Measurements from ENCODE around the gene PRDM11.

The PRDM11 gene

DNA sequence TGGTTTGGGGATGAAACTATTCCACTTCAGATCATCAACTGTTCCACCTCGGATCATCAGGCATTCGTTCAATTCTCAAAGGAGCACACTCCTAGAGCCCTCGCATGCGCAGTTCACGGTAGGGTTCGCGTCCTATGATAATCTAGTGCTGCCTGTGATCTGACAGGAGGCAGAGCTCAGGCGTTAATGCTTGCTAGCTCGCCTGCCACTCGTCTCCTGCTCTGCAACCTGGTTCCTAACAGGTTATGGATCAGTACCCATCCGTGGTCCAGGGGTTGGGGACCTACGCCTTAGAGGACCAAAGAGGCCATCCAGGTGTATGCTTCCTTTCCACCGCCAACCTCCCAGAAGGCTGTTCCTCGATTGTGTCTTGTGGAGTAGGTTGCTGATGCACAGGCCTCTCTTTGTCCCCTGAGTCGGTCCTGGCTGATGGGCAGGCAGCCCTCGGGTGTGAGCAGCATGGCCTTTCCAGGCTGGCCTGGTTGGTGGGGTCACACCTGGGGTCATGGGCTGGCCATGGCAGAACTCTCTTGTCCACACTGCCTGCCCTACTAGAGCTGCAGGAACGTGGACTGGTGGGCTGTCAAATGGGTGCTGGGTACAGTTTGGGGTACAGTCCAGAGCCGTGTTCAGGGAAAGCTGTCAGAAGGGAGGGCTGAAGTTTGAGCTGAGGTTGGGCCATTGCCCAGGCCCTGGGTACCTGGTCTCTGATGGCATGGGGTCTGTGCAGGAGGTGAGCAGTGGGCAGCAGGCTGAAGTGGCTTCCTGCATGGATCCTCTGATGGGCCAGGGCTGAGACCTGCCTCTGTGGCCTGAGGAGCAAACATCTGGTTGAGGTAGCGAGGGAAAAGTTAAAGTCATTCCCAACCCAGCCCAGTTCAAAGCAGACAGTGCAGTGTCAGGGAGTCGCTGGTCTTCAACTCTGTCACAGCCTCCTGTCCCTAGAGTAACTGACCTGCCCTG lies 11.1 kb downstream of the PRDM11 start:
- DNase-seq (ENCODE audit: low read depth in 1 of 2, low spot score in 1 of 2) = no peak

- DNase-seq (ENCODE audit: low read depth in 1 of 2, low spot score in 1 of 2) = no peak
These were observed 11.8 kb downstream of the PRDM11 start for GRCh38 chr11:45158210-45158731.

GRCh38 chr11:45158891-45159605 lies 12.6 kb downstream of the PRDM11 start:
- DNase-seq (ENCODE audit: low read depth in 1 of 2, low spot score in 1 of 2) = no peak

- no peak for DNase-seq (ENCODE audit: low read depth in 1 of 2, low spot score in 1 of 2)
These were observed 13.4 kb downstream of the PRDM11 start for GRCh38 chr11:45159781-45160365.

- no peak for DNase-seq (ENCODE audit: low read depth in 1 of 2, low spot score in 1 of 2)
These were observed 15.0 kb downstream of the PRDM11 start for GRCh38 chr11:45161252-45162063.

GRCh38 chr11:45162064-45162375 lies 15.6 kb downstream of the PRDM11 start:
- no peak for DNase-seq (ENCODE audit: low read depth in 1 of 2, low spot score in 1 of 2)

GRCh38 chr11:45162916-45163879 lies 16.8 kb downstream of the PRDM11 start:
- no peak for DNase-seq (ENCODE audit: low read depth in 1 of 2, low spot score in 1 of 2)

DNA sequence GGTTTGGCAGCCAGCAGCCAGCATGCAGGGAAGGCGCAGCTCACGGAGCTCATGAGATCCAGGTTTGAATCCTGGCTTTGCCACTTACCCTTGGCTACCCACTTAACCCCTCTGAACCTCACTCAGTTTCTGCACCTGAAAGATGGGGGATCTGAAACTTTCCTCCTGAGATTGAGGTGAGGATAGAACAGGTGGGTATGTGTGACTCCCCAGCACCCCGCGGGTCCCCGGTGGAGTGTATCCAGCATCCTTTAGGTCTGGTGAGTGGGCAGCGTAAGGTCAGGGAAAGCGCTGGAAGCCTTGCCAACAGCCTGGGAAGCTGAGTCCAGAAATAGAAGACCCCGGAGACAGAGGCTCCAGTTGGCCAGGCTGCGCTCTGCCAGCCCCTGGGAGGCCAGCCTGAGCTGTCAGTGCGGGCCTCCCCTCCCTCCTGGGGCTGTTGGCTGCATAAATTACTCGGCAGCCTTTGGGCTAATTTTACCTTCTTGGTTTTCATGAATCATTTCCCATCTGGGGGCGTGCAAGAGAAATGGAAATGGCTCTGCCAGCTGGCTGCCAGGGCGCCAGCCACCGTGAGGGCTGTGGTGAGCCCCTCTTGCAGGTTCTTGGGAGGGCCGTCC lies 17.6 kb downstream of the PRDM11 start:
- DNase-seq (ENCODE audit: low read depth in 1 of 2, low spot score in 1 of 2) = no peak

GRCh38 chr11:45165386-45165785 lies 18.9 kb downstream of the PRDM11 start:
- no peak for DNase-seq (ENCODE audit: low read depth in 1 of 2, low spot score in 1 of 2)

- no peak for DNase-seq (ENCODE audit: low read depth in 1 of 2, low spot score in 1 of 2)
These were observed 19.6 kb downstream of the PRDM11 start for GRCh38 chr11:45165806-45166603.

DNA sequence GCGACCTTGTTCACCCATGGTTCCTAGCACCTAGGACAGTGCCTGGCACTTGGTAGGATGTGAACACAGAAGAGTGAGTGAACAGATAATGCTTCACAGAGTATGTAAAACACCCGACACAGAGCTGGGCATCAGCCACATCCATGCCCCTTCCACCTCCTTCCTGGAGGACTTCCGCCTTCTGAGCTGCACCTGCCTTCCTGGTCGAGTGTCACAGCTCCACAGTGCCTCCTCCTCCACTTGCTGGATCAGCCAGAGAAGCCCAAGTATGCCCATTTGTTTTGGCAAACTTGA lies 20.1 kb downstream of the PRDM11 start:
- no peak for DNase-seq (ENCODE audit: low read depth in 1 of 2, low spot score in 1 of 2)

DNA sequence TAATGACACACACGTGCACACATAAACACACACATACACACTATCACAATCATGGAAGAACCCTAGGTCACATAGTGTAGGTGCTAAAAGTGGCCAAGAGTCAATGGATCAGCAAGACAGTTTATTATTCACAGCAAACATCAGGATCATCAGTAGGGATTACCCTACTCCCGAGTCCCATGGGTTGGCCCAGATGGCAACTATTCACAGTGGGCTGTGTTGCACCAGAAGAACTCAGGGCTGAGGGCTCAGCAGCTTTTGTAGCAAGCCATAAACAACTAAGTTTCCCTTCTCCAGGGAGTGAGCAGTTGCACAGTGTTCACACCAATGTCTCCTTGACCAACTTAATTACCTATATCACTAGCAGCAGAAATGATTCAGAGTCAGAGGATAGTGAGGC lies 20.8 kb downstream of the PRDM11 start:
- no peak for DNase-seq (ENCODE audit: low read depth in 1 of 2, low spot score in 1 of 2)

- no peak for DNase-seq (ENCODE audit: low read depth in 1 of 2, low spot score in 1 of 2)
These were observed 22.1 kb downstream of the PRDM11 start for GRCh38 chr11:45168366-45169130.

DNA sequence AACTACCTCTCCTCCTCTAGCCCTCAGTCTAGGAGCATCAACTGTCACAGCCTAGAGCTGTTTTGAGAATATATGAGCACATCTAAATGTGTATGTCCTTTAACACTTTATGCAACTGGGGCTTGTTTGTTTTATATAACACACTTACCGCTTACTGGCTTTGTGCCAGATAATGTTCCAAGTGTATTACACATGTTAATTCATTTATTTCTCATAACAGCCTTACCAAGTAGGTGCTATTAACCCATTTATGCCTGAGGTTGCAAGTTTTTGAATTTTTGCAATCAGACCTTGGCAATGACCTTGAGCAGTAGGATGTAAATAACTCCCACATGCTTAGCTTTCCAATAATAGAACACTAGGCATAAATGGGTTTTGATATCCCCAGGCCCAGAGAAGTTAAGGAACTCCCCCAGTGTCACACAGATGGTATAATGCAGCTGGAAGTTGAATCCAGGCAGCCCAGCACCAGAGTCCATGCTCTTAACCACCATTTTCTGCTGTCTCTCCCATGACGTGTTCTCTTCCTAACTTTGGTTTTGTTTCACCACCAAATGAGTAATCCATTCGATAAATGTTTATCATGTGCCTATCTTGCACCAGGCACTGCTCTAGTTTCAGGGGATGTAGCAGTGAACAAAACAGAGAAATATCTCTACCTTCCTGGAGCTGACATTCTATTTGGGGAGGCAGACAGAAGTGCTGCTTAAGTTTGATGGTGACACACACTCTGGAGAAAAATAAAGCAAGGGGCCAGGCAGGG lies 23.1 kb downstream of the PRDM11 start:
- no peak for DNase-seq (ENCODE audit: low read depth in 1 of 2, low spot score in 1 of 2)

DNA sequence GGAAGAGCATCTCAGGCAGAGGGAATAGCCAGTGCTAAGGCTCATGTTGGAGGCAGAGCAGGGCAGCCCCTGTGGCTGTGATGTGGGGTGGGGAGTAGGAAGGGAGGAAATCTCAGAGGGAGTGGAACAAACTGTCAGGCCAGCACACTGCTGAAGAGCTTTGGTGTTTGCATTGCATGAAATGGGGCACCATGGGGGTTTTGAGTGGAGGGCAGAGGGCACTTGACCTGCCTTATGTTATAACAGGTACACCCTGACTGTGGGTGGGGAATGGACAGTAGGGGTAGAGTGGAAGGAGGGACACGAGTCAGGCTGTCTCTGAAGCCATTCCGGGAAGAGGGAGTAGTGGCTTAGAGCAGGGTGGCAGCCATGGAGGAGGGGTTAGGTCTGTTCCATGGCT lies 24.0 kb downstream of the PRDM11 start:
- no peak for DNase-seq (ENCODE audit: low read depth in 1 of 2, low spot score in 1 of 2)

GRCh38 chr11:45171550-45171949 lies 25.1 kb downstream of the PRDM11 start:
- no peak for DNase-seq (ENCODE audit: low read depth in 1 of 2, low spot score in 1 of 2)

DNA sequence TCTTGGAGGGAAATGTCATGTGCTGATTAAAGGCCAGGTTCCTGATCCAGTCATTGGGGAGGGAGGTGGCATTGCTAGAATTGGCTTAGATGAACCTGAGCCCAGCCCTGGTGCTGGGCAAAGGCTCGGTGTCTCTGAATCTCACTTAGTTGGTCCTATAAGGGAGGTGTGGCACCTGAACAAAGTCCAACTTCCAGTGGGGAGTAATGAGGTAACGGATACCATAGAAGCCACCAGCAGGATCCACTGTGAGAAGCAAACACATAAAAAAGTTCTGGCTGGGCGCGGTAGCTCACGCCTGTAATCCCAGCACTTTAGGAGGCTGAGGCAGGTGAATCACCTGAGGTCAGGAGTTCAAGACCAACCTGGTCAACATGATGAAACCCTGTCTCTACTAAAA lies 26.6 kb downstream of the PRDM11 start:
- DNase-seq (ENCODE audit: low read depth in 1 of 2, low spot score in 1 of 2) = no peak
